WTC11 (cell line): ENCODE data around the gene CFAP20DC. TPM values are rescaled to one million over a fixed set of nuclear protein-coding genes. Genes with fewer than 3 reads are reported as not detected.

Source experiments
- ATAC-seq: fragments of 200-7000 bp; cut with Tn5 transposase; 2 replicates; pipeline ENCODE4 v1.10.0; 2021; ENCODE audit warnings: mild to moderate bottlenecking, moderate library complexity
- CTCF ChIA-PET: fragments of 300-600 bp; sonication (Branson Sonifier 250); formaldehyde crosslinking; loops from one replicate; lab custom pipeline; 2021; ENCODE audit warnings: antibody characterized with exemption; lab: Charles Lee
- POLR2A ChIA-PET: fragments of 350-600 bp; sonication (Branson Sonifier 250); formaldehyde crosslinking; loops from one replicate; lab custom pipeline; 2021; ENCODE audit warnings: antibody characterized with exemption; lab: Charles Lee
- DNase-seq: peaks from one replicate; pipeline ENCODE4 v3.0.0; 2021; ENCODE audit warnings: low spot score
- H3K27ac Mint-ChIP-seq: 2 replicates; pipeline ENCODE4 v1.8.0; 2021; ENCODE audit warnings: mixed read lengths
- H3K27me3 Mint-ChIP-seq: 2 replicates; pipeline ENCODE4 v1.8.0; 2021; ENCODE audit warnings: low read depth, mild to moderate bottlenecking, moderate library complexity, mixed read lengths
- H3K36me3 Mint-ChIP-seq: 2 replicates; pipeline ENCODE4 v1.8.0; 2021; ENCODE audit warnings: mixed read lengths
- H3K4me1 Mint-ChIP-seq: 2 replicates; pipeline ENCODE4 v1.8.0; 2022; ENCODE audit warnings: mixed read lengths
- H3K4me3 Mint-ChIP-seq: 2 replicates; pipeline ENCODE4 v1.8.0; 2021; ENCODE audit warnings: mild to moderate bottlenecking, moderate library complexity, mixed read lengths
- H3K9me3 Mint-ChIP-seq: 2 replicates; pipeline ENCODE4 v1.8.0; 2021; ENCODE audit warnings: mixed read lengths
- AFF4 ChIP-seq: sonication (generic); formaldehyde crosslinking; IDR thresholded peaks from 2 replicates; pipeline ENCODE4 v1.8.1; 2023; ENCODE audit warnings: mild to moderate bottlenecking, missing genetic modification reagents, borderline replicate concordance
- ARID4B ChIP-seq: sonication (generic); formaldehyde crosslinking; IDR thresholded peaks from 2 replicates; pipeline ENCODE4 v1.8.0; 2023; ENCODE audit warnings: missing genetic modification reagents, mild to moderate bottlenecking, borderline replicate concordance
- ATF3 ChIP-seq: sonication (generic); formaldehyde crosslinking; conservative IDR thresholded peaks from 2 replicates; pipeline ENCODE4 v1.8.1; 2022; ENCODE audit warnings: mild to moderate bottlenecking, missing genetic modification reagents
- ETV6 ChIP-seq: sonication (generic); formaldehyde crosslinking; IDR thresholded peaks from 2 replicates; pipeline ENCODE4 v1.8.1; 2022; ENCODE audit warnings: mild to moderate bottlenecking, missing genetic modification reagents
- IRF1 ChIP-seq: sonication (generic); formaldehyde crosslinking; IDR thresholded peaks from 2 replicates; pipeline ENCODE4 v1.8.0; 2023; ENCODE audit warnings: missing genetic modification reagents
- MXD4 ChIP-seq: fragments of 250-450 bp; sonication (Bioruptor Pico); IDR thresholded peaks from 2 replicates; pipeline ENCODE4 v1.8.0; 2021; ENCODE audit warnings: mild to moderate bottlenecking, moderate library complexity, borderline replicate concordance
- NFYB ChIP-seq: sonication (generic); formaldehyde crosslinking; conservative IDR thresholded peaks from 2 replicates; pipeline ENCODE4 v1.8.0; 2022; ENCODE audit warnings: low read depth, missing genetic modification reagents
- NR2C2 ChIP-seq: sonication (generic); formaldehyde crosslinking; IDR thresholded peaks from 2 replicates; pipeline ENCODE4 v1.8.0; 2022; ENCODE audit warnings: mild to moderate bottlenecking, missing genetic modification reagents
- TEAD4 ChIP-seq: sonication (generic); formaldehyde crosslinking; IDR thresholded peaks from 2 replicates; pipeline ENCODE4 v1.8.0; 2022; ENCODE audit warnings: mild to moderate bottlenecking, missing genetic modification reagents
- total RNA-seq: library from RNA; stranded (reverse); gene quantifications from 3 replicates; pipeline ENCODE4 v1.2.3, GENCODE V29; 2021
- TF ChIP-seq, protein P1 (sequence below): fragments of 250-450 bp; sonication (Bioruptor Pico); IDR thresholded peaks from 2 replicates; pipeline ENCODE4 v1.9.0; 2021; ENCODE audit warnings: mild to moderate bottlenecking
- TF ChIP-seq, protein P2 (sequence below): sonication (generic); formaldehyde crosslinking; IDR thresholded peaks from 2 replicates; pipeline ENCODE4 v1.8.1; 2022; ENCODE audit warnings: mild to moderate bottlenecking, missing genetic modification reagents, moderate library complexity, borderline replicate concordance
- TF ChIP-seq, protein P3 (sequence below): sonication (generic); formaldehyde crosslinking; IDR thresholded peaks from 2 replicates; pipeline ENCODE4 v1.8.0; 2022; ENCODE audit warnings: mild to moderate bottlenecking, missing genetic modification reagents
- TF ChIP-seq, protein P4 (sequence below): sonication (generic); formaldehyde crosslinking; IDR thresholded peaks from 2 replicates; pipeline ENCODE4 v1.8.1; 2023; ENCODE audit warnings: mild to moderate bottlenecking, missing genetic modification reagents

The CFAP20DC gene
- total RNA-seq, 1 experiment from 2014 or later = 4.9 TPM

GRCh38 chr3:58728723-58729122, 321.1 kb downstream of the CFAP20DC start:
- Mint-ChIP-seq H3K27ac (no peak overlapping the region), H3K36me3 (peaks cover 14% of the 10 kb centered on the region), H3K4me1 (no peaks in the 10 kb centered on the region), H3K4me3 (no peak overlapping the region), H3K27me3 (no peaks in the 10 kb centered on the region), H3K9me3 (peaks cover 19% of the 10 kb centered on the region)
- ChIA-PET CTCF (no interaction called here), POLR2A (no interaction called here)
- TF ChIP-seq, protein P1, sequence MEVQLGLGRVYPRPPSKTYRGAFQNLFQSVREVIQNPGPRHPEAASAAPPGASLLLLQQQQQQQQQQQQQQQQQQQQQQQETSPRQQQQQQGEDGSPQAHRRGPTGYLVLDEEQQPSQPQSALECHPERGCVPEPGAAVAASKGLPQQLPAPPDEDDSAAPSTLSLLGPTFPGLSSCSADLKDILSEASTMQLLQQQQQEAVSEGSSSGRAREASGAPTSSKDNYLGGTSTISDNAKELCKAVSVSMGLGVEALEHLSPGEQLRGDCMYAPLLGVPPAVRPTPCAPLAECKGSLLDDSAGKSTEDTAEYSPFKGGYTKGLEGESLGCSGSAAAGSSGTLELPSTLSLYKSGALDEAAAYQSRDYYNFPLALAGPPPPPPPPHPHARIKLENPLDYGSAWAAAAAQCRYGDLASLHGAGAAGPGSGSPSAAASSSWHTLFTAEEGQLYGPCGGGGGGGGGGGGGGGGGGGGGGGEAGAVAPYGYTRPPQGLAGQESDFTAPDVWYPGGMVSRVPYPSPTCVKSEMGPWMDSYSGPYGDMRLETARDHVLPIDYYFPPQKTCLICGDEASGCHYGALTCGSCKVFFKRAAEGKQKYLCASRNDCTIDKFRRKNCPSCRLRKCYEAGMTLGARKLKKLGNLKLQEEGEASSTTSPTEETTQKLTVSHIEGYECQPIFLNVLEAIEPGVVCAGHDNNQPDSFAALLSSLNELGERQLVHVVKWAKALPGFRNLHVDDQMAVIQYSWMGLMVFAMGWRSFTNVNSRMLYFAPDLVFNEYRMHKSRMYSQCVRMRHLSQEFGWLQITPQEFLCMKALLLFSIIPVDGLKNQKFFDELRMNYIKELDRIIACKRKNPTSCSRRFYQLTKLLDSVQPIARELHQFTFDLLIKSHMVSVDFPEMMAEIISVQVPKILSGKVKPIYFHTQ = no peak
- TF ChIP-seq ARID4B (no peak), ETV6 (no peak), MXD4 (CRISPR knock-in tag) (no peak)
- TF ChIP-seq, protein P2, sequence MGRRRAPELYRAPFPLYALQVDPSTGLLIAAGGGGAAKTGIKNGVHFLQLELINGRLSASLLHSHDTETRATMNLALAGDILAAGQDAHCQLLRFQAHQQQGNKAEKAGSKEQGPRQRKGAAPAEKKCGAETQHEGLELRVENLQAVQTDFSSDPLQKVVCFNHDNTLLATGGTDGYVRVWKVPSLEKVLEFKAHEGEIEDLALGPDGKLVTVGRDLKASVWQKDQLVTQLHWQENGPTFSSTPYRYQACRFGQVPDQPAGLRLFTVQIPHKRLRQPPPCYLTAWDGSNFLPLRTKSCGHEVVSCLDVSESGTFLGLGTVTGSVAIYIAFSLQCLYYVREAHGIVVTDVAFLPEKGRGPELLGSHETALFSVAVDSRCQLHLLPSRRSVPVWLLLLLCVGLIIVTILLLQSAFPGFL = no peak
- DNase-seq (no peak), ATAC-seq (no peak)

GRCh38 chr3:58725326-58725853, 324.4 kb downstream of the CFAP20DC start:
- Mint-ChIP-seq H3K4me1 (peaks cover 4% of the 10 kb centered on the region; the same call in 1 of the 2 replicates), H3K27me3 (no peaks in the 10 kb centered on the region), H3K36me3 (peaks cover 14% of the 10 kb centered on the region)
- POLR2A ChIA-PET = no interaction called here
- TF ChIP-seq NFYB (no peak), NR2C2 (CRISPR knock-in tag) (no peak), IRF1 (CRISPR knock-in tag) (no peak)
- TF ChIP-seq, protein P3, sequence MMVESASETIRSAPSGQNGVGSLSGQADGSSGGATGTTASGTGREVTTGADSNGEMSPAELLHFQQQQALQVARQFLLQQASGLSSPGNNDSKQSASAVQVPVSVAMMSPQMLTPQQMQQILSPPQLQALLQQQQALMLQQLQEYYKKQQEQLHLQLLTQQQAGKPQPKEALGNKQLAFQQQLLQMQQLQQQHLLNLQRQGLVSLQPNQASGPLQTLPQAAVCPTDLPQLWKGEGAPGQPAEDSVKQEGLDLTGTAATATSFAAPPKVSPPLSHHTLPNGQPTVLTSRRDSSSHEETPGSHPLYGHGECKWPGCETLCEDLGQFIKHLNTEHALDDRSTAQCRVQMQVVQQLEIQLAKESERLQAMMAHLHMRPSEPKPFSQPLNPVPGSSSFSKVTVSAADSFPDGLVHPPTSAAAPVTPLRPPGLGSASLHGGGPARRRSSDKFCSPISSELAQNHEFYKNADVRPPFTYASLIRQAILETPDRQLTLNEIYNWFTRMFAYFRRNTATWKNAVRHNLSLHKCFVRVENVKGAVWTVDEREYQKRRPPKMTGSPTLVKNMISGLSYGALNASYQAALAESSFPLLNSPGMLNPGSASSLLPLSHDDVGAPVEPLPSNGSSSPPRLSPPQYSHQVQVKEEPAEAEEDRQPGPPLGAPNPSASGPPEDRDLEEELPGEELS (CRISPR knock-in tag) = no peak
- TF ChIP-seq, all 79 proteins: peak for 0
- Mint-ChIP-seq H3K4me3 (no peak overlapping the region), H3K9me3 (peaks cover 19% of the 10 kb centered on the region), H3K27ac (no peak overlapping the region)
- CTCF ChIA-PET = no interaction called here
- DNase-seq = no peak
- no peak for ATAC-seq

DNA sequence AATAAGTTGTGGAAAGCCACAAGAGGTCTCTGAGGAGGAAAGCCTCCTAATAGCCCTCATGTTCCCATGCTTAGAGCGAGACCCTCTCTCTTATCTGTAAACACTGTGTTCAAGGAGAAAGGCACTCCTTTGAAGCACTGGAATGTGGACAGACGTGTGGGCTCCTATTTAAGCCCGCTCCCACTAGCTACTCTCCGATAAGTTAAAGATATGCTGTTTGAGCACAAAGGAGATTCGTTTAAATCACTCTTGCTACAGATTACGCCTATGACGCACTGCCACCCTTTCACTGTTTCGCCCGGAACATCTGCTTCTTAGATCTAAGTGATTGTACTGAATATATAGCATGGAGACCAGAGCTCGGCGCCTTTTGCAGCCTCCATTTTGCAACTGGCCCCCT, 325.5 kb downstream of the CFAP20DC start:
- ChIA-PET CTCF (no interaction called here), POLR2A (no interaction called here)
- Mint-ChIP-seq H3K27me3 (no peaks in the 10 kb centered on the region), H3K36me3 (peaks cover 14% of the 10 kb centered on the region), H3K4me1 (peaks cover 4% of the 10 kb centered on the region; the same call in 1 of the 2 replicates), H3K9me3 (peaks cover 19% of the 10 kb centered on the region), H3K27ac (no peak overlapping the region), H3K4me3 (no peak overlapping the region)
- DNase-seq (no peak), ATAC-seq (no peak)
- TF ChIP-seq, protein P4, sequence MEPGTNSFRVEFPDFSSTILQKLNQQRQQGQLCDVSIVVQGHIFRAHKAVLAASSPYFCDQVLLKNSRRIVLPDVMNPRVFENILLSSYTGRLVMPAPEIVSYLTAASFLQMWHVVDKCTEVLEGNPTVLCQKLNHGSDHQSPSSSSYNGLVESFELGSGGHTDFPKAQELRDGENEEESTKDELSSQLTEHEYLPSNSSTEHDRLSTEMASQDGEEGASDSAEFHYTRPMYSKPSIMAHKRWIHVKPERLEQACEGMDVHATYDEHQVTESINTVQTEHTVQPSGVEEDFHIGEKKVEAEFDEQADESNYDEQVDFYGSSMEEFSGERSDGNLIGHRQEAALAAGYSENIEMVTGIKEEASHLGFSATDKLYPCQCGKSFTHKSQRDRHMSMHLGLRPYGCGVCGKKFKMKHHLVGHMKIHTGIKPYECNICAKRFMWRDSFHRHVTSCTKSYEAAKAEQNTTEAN (CRISPR knock-in tag) = no peak
- TF ChIP-seq ATF3 (CRISPR knock-in tag) (no peak), TEAD4 (CRISPR knock-in tag) (no peak), AFF4 (no peak)
